K562 (cell line): ENCODE results near the gene ZNF581. TPM values are rescaled to one million over a fixed set of nuclear protein-coding genes. Genes with fewer than 3 reads are reported as not detected.

Experiments used
- AFF4 ChIP-seq: sonication (generic); formaldehyde crosslinking; IDR thresholded peaks from 2 replicates; pipeline ENCODE4 v1.8.0; 2023; ENCODE audit warnings: mild to moderate bottlenecking, missing genetic modification reagents
- DPF2 ChIP-seq: fragments of 450-650 bp; IDR thresholded peaks from 2 replicates; pipeline ENCODE4 v1.6.1; 2016
- E2F6 ChIP-seq, 2 experiments: IDR thresholded peaks; 2 replicates each; pipeline ENCODE4 v1.6.1; 2011; ENCODE audit warnings: borderline replicate concordance in 1 of 2, control low read depth in 1 of 2, low read depth in 1 of 2, low read length in 1 of 2, mild to moderate bottlenecking in 1 of 2, mixed read lengths in 1 of 2, moderate library complexity in 1 of 2; ENCODE audit not compliant: insufficient read depth in 1 of 2, insufficient read length in 1 of 2, poor library complexity in 1 of 2, severe bottlenecking in 1 of 2; ENCODE audit errors: extremely low read depth in 1 of 2
- KLF16 ChIP-seq: IDR thresholded peaks from 2 replicates; pipeline ENCODE4 v1.6.1; 2016; ENCODE audit warnings: antibody characterized with exemption
- MED1 ChIP-seq: sonication (generic); formaldehyde crosslinking; IDR thresholded peaks from 2 replicates; pipeline ENCODE4 v1.8.1; 2023; ENCODE audit warnings: missing genetic modification reagents, borderline replicate concordance
- PKNOX1 ChIP-seq: fragments of 450-650 bp; IDR thresholded peaks from 2 replicates; pipeline ENCODE4 v1.6.1; 2016
- TFE3 ChIP-seq: fragments of 450-650 bp; formaldehyde crosslinking; IDR thresholded peaks from 2 replicates; pipeline ENCODE4 v1.4.0; 2020; ENCODE audit warnings: mild to moderate bottlenecking, mixed read lengths
- ZNF41 ChIP-seq: fragments of 250-450 bp; sonication (Bioruptor Pico); conservative IDR thresholded peaks from 2 replicates; pipeline ENCODE4 v1.4.0; 2020; ENCODE audit warnings: mild to moderate bottlenecking
- polyA plus RNA-seq, 8 experiments: library from polyadenylated mRNA; depleted of rRNA in 4 of 8; stranded (reverse) in 5 of 8; unstranded in 3 of 8; fragments of >200 nt; fragmentation: Nextera tagmentation in 2 of 8; fragmentation: Illumina TruSeq in 1 of 8; extraction: Ambion mirVana in 2 of 8; extraction: Trizol in 1 of 8; gene quantifications; 2 replicates each; pipeline versions ENCODE4 v1.2.1 to v1.2.3, GENCODE V29; 2011 to 2014; ENCODE audit warnings: inconsistent platforms in 1 of 8, missing spikeins in 1 of 8
- total RNA-seq, 7 experiments: library from RNA; depleted of rRNA in 6 of 7; stranded (reverse); fragments of >200 nt in 6 of 7; fragmentation: Illumina TruSeq in 2 of 7; extraction: Trizol in 2 of 7; gene quantifications; 2 replicates each; pipeline versions ENCODE4 v1.2.1 to v1.2.3, GENCODE V29; 2011 to 2021; ENCODE audit warnings: low replicate concordance in 1 of 7

Gene ZNF581
- total and polyA plus RNA-seq, 9 of the 15 experiments (the other 6 are each of a cell fraction or from before 2014, with no cell fraction given): 2.4 to 39.4 (median 15.4) TPM

- TF ChIP-seq AFF4 (CRISPR knock-in tag) (no peak), KLF16 (no peak), E2F6 (IDR thresholded peaks at IDR 0.05; ENCODE audit: borderline replicate concordance in 1 of 2, extremely low read depth in 1 of 2, insufficient read depth in 1 of 2, insufficient read length in 1 of 2, low read depth in 1 of 2, low read length in 1 of 2, poor library complexity in 1 of 2, severe bottlenecking in 1 of 2) (peak; percentile 51 to 67), DPF2 (no peak), MED1 (CRISPR knock-in tag) (no peak), PKNOX1 (no peak), ZNF41 (CRISPR knock-in tag) (no peak), TFE3 (CRISPR knock-in tag) (no peak)
These were observed 6.0 kb downstream of the ZNF581 start (continued) for GRCh38 chr19:55649268-55650125.
